RWPE2 (cell line): ENCODE results near the gene TAF11.
A peak's percentile ranks its signal among the peaks of the same experiment; 100 is the strongest.
"Not testable (repeated sequence)": the region's sequence is repeated elsewhere in the genome, so short reads cannot be mapped to it uniquely, and the experiment has no call there.

Experiments used
- ATAC-seq: fragments of 200-7000 bp; cut with Tn5 transposase; 3 replicates; pipeline ENCODE4 v1.9.1; 2021; ENCODE audit warnings: low read depth
- DNase-seq: peaks from one replicate; pipeline ENCODE4 v3.0.0-alpha.2; 2020; ENCODE audit warnings: low spot score
- H3K27ac ChIP-seq: fragments of 450-650 bp; 2 replicates; pipeline ENCODE4 v1.5.1; 2017; ENCODE audit warnings: mild to moderate bottlenecking; ENCODE audit not compliant: poor library complexity, severe bottlenecking
- H3K27me3 ChIP-seq: fragments of 250-450 bp; sonication (Bioruptor Pico); 2 replicates; pipeline ENCODE4 v1.5.1; 2021; ENCODE audit warnings: mild to moderate bottlenecking, moderate library complexity; ENCODE audit not compliant: insufficient read depth, poor library complexity, severe bottlenecking
- H3K36me3 ChIP-seq: fragments of 250-450 bp; sonication (Bioruptor Pico); 2 replicates; pipeline ENCODE4 v1.5.1; 2020; ENCODE audit warnings: low read depth, mild to moderate bottlenecking, moderate library complexity
- H3K4me1 ChIP-seq: fragments of 250-450 bp; sonication (Bioruptor Pico); 2 replicates; pipeline ENCODE4 v1.5.1; 2021; ENCODE audit warnings: mild to moderate bottlenecking, moderate library complexity; ENCODE audit not compliant: insufficient read depth, poor library complexity, severe bottlenecking
- H3K4me3 ChIP-seq: fragments of 250-450 bp; sonication (Bioruptor Pico); 2 replicates; pipeline ENCODE4 v1.5.1; 2021; ENCODE audit warnings: mild to moderate bottlenecking, moderate library complexity; ENCODE audit not compliant: severe bottlenecking
- H3K9me3 ChIP-seq: fragments of 250-450 bp; sonication (Bioruptor Pico); 2 replicates; pipeline ENCODE4 v1.5.1; 2021; ENCODE audit warnings: mild to moderate bottlenecking, moderate library complexity; ENCODE audit not compliant: severe bottlenecking
- CTCF ChIP-seq: fragments of 450-650 bp; IDR thresholded peaks from one replicate; pipeline ENCODE4 v1.5.1; 2017; ENCODE audit warnings: mild to moderate bottlenecking, moderate library complexity; ENCODE audit not compliant: poor library complexity, severe bottlenecking

Gene TAF11

DNA sequence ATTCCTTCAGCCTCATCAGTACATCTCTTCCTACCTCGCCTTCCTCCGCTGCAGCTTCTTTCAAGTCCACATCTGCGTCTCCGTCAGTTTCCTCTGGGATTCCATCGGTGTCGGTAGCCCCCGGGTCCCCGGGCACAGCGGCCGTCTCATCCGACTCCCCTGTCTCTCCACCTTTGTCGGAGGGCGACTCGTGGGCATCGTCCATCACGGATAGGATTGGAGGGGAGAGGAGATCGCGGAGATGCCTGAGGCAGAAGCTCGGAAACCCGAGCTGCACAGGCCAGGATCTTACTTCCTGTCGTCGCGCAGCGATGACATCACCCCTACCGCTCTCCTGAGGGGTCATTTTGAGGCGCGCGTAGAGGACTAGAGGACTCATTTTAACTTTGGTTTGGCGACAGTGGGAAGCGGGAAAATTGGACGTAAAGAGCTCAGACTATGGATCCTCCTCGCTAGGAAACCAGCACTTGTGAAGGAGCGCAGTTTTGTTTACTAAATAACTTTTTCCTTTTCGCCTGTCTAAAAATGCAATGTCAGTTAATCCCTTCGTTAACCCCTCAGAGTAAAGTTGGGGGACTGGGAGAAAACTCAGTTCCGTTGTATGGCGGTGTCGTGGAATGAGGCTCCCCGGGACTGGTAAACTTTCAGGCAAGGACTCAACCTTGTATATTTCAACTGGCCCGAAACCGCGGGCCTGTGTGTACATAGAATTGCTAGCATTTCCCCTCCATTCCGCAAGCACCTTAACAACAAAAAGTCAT is at the start of gene TAF11:
TSS of gene TAF11 (minus strand) at position 290 of the 761 bp plus-strand sequence. CDS start at position 205, 85 bp downstream.
- H3K27ac ChIP-seq, result peak within 1 kb of the TSS; percentile 62
- ATAC-seq, result peak; percentile 81

GRCh38 chr6:34934516-34934915 is 46.7 kb upstream of the TAF11 start:
- no peak for DNase-seq
- Histone ChIP-seq H3K36me3 (no peaks in the 10 kb centered on the region; the same call in 1 of the 2 replicates), H3K4me1 (no peaks in the 10 kb centered on the region), H3K27me3 (no peaks in the 10 kb centered on the region), H3K27ac (no peak overlapping the region), H3K9me3 (no peaks in the 10 kb centered on the region), H3K4me3 (no peak overlapping the region)
- no peak for TF ChIP-seq CTCF
- ATAC-seq, result no peak

More for the DNA sequence above, at the start of gene TAF11:
- Histone ChIP-seq H3K27me3 (no peaks in the 10 kb centered on the region), H3K4me1 (peaks cover 14% of the 10 kb centered on the region), H3K9me3 (no peaks in the 10 kb centered on the region), H3K36me3 (peaks cover 29% of the 10 kb centered on the region), H3K4me3 (peak within 1 kb of the TSS; percentile 96)
- peak; percentile 91 for DNase-seq
- TF ChIP-seq CTCF, result no peak

GRCh38 chr6:34932202-34932601 is 44.4 kb upstream of the TAF11 start:
- H3K27me3 ChIP-seq, ATAC-seq, DNase-seq, H3K36me3 ChIP-seq, H3K9me3 ChIP-seq, H3K4me1 ChIP-seq, H3K4me3 ChIP-seq, H3K27ac ChIP-seq: not testable (repeated sequence)

- ATAC-seq (no peak), DNase-seq (no peak)
- Histone ChIP-seq H3K4me1 (peaks cover 7% of the 10 kb centered on the region), H3K27ac (no peak overlapping the region), H3K9me3 (no peaks in the 10 kb centered on the region), H3K4me3 (no peak overlapping the region), H3K36me3 (no peaks in the 10 kb centered on the region), H3K27me3 (no peaks in the 10 kb centered on the region)
- TF ChIP-seq CTCF, result no peak
These were observed 42.4 kb upstream of the TAF11 start for GRCh38 chr6:34930221-34930620.

DNA sequence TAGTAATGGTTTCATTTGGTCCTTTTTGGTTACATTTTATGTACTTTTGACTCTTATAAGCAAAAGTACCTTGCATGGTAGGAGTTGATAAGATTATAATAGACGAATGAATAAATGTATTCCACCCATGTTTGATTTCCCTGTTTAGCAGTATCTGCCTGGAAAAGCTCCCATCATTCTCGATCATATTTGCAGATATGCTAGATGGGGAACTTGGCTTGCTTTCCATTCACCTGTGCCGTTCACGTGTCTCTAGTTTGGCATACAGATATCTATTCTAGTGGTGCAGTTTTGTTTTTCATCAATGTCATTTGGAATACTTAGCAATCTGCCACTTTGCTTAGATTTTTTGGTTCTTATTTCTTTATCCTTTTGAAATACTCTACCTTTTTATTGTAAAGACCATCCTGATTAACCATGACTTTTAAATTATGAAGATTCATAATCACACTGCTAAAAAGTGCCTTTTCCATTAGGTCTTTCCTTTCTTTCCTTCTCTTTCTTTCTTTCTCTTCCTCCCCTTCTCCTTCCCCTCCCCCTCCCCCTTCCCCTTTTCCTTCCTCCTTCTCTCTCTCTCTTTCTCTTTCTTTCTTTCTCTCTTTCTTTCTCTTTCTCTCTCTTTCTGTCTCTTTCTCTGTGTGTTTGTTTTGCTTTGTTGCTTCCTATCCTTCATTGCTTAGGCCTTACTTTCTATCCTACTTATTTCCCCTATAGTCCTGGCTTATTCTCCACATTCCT is 41.6 kb upstream of the TAF11 start:
- no peak overlapping the region for H3K4me3 ChIP-seq
- no peak overlapping the region for H3K27ac ChIP-seq
- ATAC-seq (no peak), DNase-seq (no peak)
- no peaks in the 10 kb centered on the region for H3K36me3 ChIP-seq
- no peaks in the 10 kb centered on the region for H3K27me3 ChIP-seq
- TF ChIP-seq CTCF, result no peak
- no peaks in the 10 kb centered on the region for H3K9me3 ChIP-seq
- peaks cover 7% of the 10 kb centered on the region for H3K4me1 ChIP-seq
